Panc1 (cell line): ENCODE results near the gene ZNF608. TPM values are rescaled to one million over a fixed set of nuclear protein-coding genes. Genes with fewer than 3 reads are reported as not detected.

Experiments used
- ATAC-seq: fragments of 200-7000 bp; cut with Tn5 transposase; 2 replicates; pipeline ENCODE4 v1.9.1; 2020; ENCODE audit warnings: mild to moderate bottlenecking, moderate library complexity
- BruUV-seq: library from RNA; stranded (reverse); fragments of 400-500 nt; replicated peaks from 2 replicates; lab custom pipeline; 2021; lab: Mats Ljungman, UMichigan
- CTCF ChIA-PET: fragments of 300-600 bp; sonication (Branson Sonifier 250); formaldehyde crosslinking; loops from one replicate; lab custom pipeline; 2022; ENCODE audit warnings: antibody characterized with exemption; lab: Charles Lee
- POLR2A ChIA-PET: fragments of 300-600 bp; sonication (Branson Sonifier 250); formaldehyde crosslinking; loops from one replicate; lab custom pipeline; 2022; ENCODE audit warnings: antibody characterized with exemption; lab: Charles Lee
- DNase-seq: peaks from one replicate; pipeline ENCODE4 v3.0.0-alpha.2; 2010; ENCODE audit warnings: low read depth, low spot score
- H3K27ac ChIP-seq: 2 replicates; pipeline ENCODE4 v1.5.1; 2011; ENCODE audit warnings: mild to moderate bottlenecking, low read length, inconsistent platforms
- H3K27me3 ChIP-seq: fragments of 200-500 bp; sonication (Bioruptor generic); 2 replicates; pipeline ENCODE4 v1.6.0; 2014; ENCODE audit warnings: low read length, inconsistent platforms; ENCODE audit not compliant: control insufficient read depth, insufficient read depth
- H3K36me3 ChIP-seq: fragments of 200-500 bp; sonication (Bioruptor generic); 2 replicates; pipeline ENCODE4 v1.5.1; 2014; ENCODE audit warnings: inconsistent platforms, mild to moderate bottlenecking, low read length, moderate library complexity; ENCODE audit not compliant: control insufficient read depth, insufficient read depth
- H3K4me1 ChIP-seq: 2 replicates; pipeline ENCODE4 v1.5.1; 2011; ENCODE audit warnings: inconsistent platforms, mild to moderate bottlenecking, low read length, moderate library complexity; ENCODE audit not compliant: control insufficient read depth, insufficient read depth
- H3K4me3 ChIP-seq, 2 experiments: 2 replicates each; pipeline ENCODE4 v1.5.1; 2011 to 2012; ENCODE audit warnings: low read depth in 2 of 2, low read length in 2 of 2, mild to moderate bottlenecking in 2 of 2, inconsistent platforms in 1 of 2, moderate library complexity in 1 of 2
- H3K9me3 ChIP-seq: fragments of 200-500 bp; sonication (Bioruptor generic); 2 replicates; pipeline ENCODE4 v1.5.1; 2014; ENCODE audit warnings: low read depth, mild to moderate bottlenecking, inconsistent platforms, low read length, moderate library complexity; ENCODE audit not compliant: control insufficient read depth, insufficient read depth
- POLR2AphosphoS5 ChIP-seq: IDR thresholded peaks from 2 replicates; pipeline ENCODE4 v1.6.1; 2012; ENCODE audit warnings: mild to moderate bottlenecking, low read depth, low read length, moderate library complexity
- REST ChIP-seq, 2 experiments: IDR thresholded peaks; 2 replicates each; pipeline ENCODE4 v1.6.1; 2011 to 2012; ENCODE audit warnings: low read depth in 2 of 2, control low read depth in 1 of 2, low read length in 1 of 2, mild to moderate bottlenecking in 1 of 2, moderate library complexity in 1 of 2; ENCODE audit not compliant: insufficient read depth in 1 of 2
- SIN3A ChIP-seq: IDR thresholded peaks from 2 replicates; pipeline ENCODE4 v1.6.1; 2012; ENCODE audit warnings: low read depth, mild to moderate bottlenecking, low read length, moderate library complexity, borderline replicate concordance; ENCODE audit not compliant: insufficient read depth
- TCF7L2 ChIP-seq: IDR thresholded peaks from 2 replicates; pipeline ENCODE4 v1.6.1; 2011; ENCODE audit warnings: mild to moderate bottlenecking, low read depth, low read length, inconsistent platforms
- in situ Hi-C: cut with HindIII; loops from 2 replicates; pipeline ENCODE4 v1.10.0; 2016; ENCODE audit warnings: low sequenced_read_pairs, low pct_unique_long_range_greater_than_20kb
- intact Hi-C: fragments of 100-400 bp; cut with micrococcal nuclease; formaldehyde crosslinking; loops from one replicate; pipeline ENCODE4 v1.10.0; 2022; ENCODE audit not compliant: unreplicated experiment
- total RNA-seq: library from RNA; stranded (reverse); gene quantifications from one replicate; pipeline ENCODE4 v1.2.1, GENCODE V29; 2021; ENCODE audit not compliant: unreplicated experiment
- TF ChIP-seq, protein P1 (sequence below): fragments of 450-650 bp; IDR thresholded peaks from 2 replicates; pipeline ENCODE4 v1.5.1; 2017; ENCODE audit warnings: mild to moderate bottlenecking

Gene ZNF608
- total RNA-seq, 1 experiment from 2014 or later = 37.5 TPM

DNA sequence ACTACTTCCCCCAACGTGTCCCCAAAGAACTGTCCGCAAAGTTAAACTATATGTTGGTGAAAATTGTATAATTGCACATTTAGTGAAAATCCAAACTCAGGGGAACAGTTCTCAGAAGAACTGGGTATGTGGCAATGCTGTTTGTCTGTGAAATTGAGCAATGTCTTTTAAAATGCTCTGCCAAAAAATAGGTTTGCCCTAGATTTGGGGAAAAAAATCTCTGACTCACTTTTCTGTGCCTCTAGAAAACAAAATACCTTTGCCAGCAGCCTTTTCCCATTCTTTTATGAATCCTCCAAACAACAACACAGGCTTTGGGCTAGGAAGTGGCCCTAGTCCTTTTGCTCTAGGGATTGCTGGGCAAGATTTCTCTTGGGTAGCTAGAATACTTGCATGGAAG, 37.4 kb upstream of the ZNF608 start:
- H3K36me3 ChIP-seq = no peaks in the 10 kb centered on the region
- H3K9me3 ChIP-seq = no peaks in the 10 kb centered on the region
- intact Hi-C loops = no loop called here
- H3K4me3 ChIP-seq = no peak overlapping the region
- in situ Hi-C loops = no loop called here
- DNase-seq (no peak), ATAC-seq (no peak)
- no peaks in the 10 kb centered on the region for H3K4me1 ChIP-seq
- CTCF ChIA-PET = no interaction called here
- BruUV-seq = no TSS peak
- POLR2A ChIA-PET = no interaction called here
- no peaks in the 10 kb centered on the region for H3K27me3 ChIP-seq
- TF ChIP-seq TCF7L2 (no peak), SIN3A (no peak)
- TF ChIP-seq, protein P1, sequence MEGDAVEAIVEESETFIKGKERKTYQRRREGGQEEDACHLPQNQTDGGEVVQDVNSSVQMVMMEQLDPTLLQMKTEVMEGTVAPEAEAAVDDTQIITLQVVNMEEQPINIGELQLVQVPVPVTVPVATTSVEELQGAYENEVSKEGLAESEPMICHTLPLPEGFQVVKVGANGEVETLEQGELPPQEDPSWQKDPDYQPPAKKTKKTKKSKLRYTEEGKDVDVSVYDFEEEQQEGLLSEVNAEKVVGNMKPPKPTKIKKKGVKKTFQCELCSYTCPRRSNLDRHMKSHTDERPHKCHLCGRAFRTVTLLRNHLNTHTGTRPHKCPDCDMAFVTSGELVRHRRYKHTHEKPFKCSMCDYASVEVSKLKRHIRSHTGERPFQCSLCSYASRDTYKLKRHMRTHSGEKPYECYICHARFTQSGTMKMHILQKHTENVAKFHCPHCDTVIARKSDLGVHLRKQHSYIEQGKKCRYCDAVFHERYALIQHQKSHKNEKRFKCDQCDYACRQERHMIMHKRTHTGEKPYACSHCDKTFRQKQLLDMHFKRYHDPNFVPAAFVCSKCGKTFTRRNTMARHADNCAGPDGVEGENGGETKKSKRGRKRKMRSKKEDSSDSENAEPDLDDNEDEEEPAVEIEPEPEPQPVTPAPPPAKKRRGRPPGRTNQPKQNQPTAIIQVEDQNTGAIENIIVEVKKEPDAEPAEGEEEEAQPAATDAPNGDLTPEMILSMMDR = no peak
- H3K27ac ChIP-seq = no peak overlapping the region

- no peak overlapping the region; the same call in 1 of the 2 replicates for H3K27ac ChIP-seq
- no peak overlapping the region for H3K4me3 ChIP-seq
- H3K36me3 ChIP-seq = no peaks in the 10 kb centered on the region
- H3K4me1 ChIP-seq = no peaks in the 10 kb centered on the region
- no peaks in the 10 kb centered on the region for H3K9me3 ChIP-seq
- H3K27me3 ChIP-seq = no peaks in the 10 kb centered on the region
- TF ChIP-seq, protein P1 = no peak
- ChIA-PET CTCF (no interaction called here), POLR2A (no interaction called here)
- BruUV-seq = no TSS peak
- intact Hi-C loops = no loop called here
- in situ Hi-C loops = no loop called here
- DNase-seq (no peak), ATAC-seq (no peak)
Observed at GRCh38 chr5:124783285-124783684, 36.8 kb upstream of the ZNF608 start.

GRCh38 chr5:124782262-124782661, 35.8 kb upstream of the ZNF608 start:
- H3K27ac ChIP-seq = no peak overlapping the region
- H3K36me3 ChIP-seq = no peaks in the 10 kb centered on the region
- H3K4me1 ChIP-seq = no peaks in the 10 kb centered on the region
- ChIA-PET CTCF (no interaction called here), POLR2A (no interaction called here)
- TF ChIP-seq SIN3A = no peak
- no peak for TF ChIP-seq TCF7L2
- TF ChIP-seq POLR2AphosphoS5 = no peak
- TF ChIP-seq REST (IDR thresholded peaks at IDR 0.05; ENCODE audit: insufficient read depth in 1 of 2, low read depth in 2 of 2, low read length in 1 of 2) = no peak
- TF ChIP-seq, protein P1 = no peak
- H3K27me3 ChIP-seq = no peaks in the 10 kb centered on the region
- intact Hi-C loops = no loop called here
- BruUV-seq = no TSS peak
- DNase-seq = no peak
- in situ Hi-C loops = no loop called here
- no peak overlapping the region for H3K4me3 ChIP-seq
- no peaks in the 10 kb centered on the region for H3K9me3 ChIP-seq
- no peak for ATAC-seq
